ENCODE results near the gene MARK3. TPM values are rescaled to one million over a fixed set of nuclear protein-coding genes. Genes with fewer than 3 reads are reported as not detected.

The MARK3 gene
- total and polyA plus RNA-seq, 2 donors from 2014 or later: 39.8 to 83.1 TPM

DNA sequence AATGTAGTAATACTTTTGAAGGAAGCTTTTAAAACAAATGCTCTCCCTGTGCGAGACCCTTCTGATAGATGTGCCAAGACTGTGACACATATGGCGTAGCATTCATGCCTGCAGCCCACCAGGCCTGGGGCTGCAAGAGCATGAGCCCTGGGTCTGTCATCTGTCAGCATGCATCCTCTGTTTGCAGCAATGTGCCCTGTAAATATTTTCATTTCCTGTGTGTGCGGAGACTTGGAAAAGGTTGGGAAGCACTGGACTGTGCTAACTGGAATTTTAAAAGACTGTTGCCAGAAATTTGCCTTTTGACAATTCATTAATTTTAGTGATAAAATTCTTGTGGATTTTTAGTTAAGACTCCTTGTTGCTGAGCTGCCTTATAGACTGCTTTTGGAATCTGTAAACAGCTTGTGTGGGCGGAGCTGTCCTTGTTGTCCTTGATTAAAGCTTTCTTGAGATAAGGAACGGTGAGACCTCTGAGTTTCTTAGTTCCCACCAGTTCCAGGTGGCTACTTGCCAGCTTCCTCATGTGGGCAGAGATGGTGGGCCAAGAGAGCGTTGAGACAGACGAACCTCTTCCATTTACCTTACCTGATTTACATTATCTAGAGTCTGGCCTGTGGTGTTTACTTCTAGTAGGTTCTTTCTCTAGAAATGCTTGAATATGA lies 23.4 kb downstream of the MARK3 start:
- no peak overlapping the region for H3K4me3 ChIP-seq (ENCODE audit: low read length in 3 of 3)
- DNase-seq (no peak), FAIRE-seq (no peak)
- H3K4me1 ChIP-seq (ENCODE audit: control insufficient read depth in 2 of 3, insufficient read depth in 2 of 3, low read depth in 1 of 3, low read length in 3 of 3): peaks cover 0 to 12% (median 10%) of the 10 kb centered on the region in 3 donors
- no peaks in the 10 kb centered on the region for H3K9me3 ChIP-seq (ENCODE audit: control insufficient read depth in 2 of 3, insufficient read depth in 1 of 3, low read length in 3 of 3)
- H3K27ac ChIP-seq (ENCODE audit: low read depth in 2 of 2, low read length in 2 of 2): peak overlapping the region; percentile 19 to 78
- intact Hi-C loops (cut with DNase I): no loop called here
- no peak overlapping the region for H3K9ac ChIP-seq (ENCODE audit: low read length in 3 of 3)
- TF ChIP-seq, protein P1, sequence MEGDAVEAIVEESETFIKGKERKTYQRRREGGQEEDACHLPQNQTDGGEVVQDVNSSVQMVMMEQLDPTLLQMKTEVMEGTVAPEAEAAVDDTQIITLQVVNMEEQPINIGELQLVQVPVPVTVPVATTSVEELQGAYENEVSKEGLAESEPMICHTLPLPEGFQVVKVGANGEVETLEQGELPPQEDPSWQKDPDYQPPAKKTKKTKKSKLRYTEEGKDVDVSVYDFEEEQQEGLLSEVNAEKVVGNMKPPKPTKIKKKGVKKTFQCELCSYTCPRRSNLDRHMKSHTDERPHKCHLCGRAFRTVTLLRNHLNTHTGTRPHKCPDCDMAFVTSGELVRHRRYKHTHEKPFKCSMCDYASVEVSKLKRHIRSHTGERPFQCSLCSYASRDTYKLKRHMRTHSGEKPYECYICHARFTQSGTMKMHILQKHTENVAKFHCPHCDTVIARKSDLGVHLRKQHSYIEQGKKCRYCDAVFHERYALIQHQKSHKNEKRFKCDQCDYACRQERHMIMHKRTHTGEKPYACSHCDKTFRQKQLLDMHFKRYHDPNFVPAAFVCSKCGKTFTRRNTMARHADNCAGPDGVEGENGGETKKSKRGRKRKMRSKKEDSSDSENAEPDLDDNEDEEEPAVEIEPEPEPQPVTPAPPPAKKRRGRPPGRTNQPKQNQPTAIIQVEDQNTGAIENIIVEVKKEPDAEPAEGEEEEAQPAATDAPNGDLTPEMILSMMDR (IDR thresholded peaks at IDR 0.05; ENCODE audit: borderline replicate concordance, extremely low read depth, insufficient read depth): no peak
- no peaks in the 10 kb centered on the region for H3K27me3 ChIP-seq (ENCODE audit: control insufficient read depth, insufficient read depth, low read length)
- peaks cover 0 to 3% (median 0%) of the 10 kb centered on the region in 3 donors for H3K36me3 ChIP-seq (ENCODE audit: control insufficient read depth in 2 of 3, insufficient read depth in 3 of 3, low read length in 3 of 3)

DNA sequence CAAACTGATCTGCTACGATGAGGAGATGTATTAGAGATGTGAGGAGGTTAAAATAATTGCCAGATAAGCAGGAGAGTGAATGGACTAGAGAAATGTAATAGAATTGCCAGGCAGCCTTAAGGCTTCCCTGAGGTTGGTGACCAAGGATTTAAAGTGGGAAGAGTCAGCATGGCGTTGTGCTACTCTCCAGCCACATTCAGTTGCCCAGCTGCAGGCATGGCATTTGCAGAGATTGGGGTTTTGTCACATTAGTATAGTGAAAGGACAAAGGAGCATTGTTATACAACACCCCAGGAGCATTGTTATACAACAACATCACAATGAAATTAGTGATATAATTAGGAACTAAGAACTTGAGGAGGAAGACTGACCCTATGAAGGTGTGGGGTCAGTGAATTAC lies 31.7 kb downstream of the MARK3 start:
- FAIRE-seq (no peak), DNase-seq (no peak)
- H3K36me3 ChIP-seq (ENCODE audit: control insufficient read depth in 2 of 3, insufficient read depth in 3 of 3, low read length in 3 of 3): peaks cover 0 to 5% (median 0%) of the 10 kb centered on the region in 3 donors
- H3K4me1 ChIP-seq (ENCODE audit: control insufficient read depth in 2 of 3, insufficient read depth in 2 of 3, low read depth in 1 of 3, low read length in 3 of 3): no peaks in the 10 kb centered on the region
- TF ChIP-seq, protein P1 (IDR thresholded peaks at IDR 0.05; ENCODE audit: borderline replicate concordance, extremely low read depth, insufficient read depth): no peak
- H3K27ac ChIP-seq (ENCODE audit: low read depth in 2 of 2, low read length in 2 of 2): no peak overlapping the region
- H3K9me3 ChIP-seq (ENCODE audit: control insufficient read depth in 2 of 3, insufficient read depth in 1 of 3, low read length in 3 of 3): no peaks in the 10 kb centered on the region
- no peak overlapping the region for H3K9ac ChIP-seq (ENCODE audit: low read length in 3 of 3)
- H3K4me3 ChIP-seq (ENCODE audit: low read length in 3 of 3): no peak overlapping the region
- intact Hi-C loops (cut with DNase I): no loop called here
- H3K27me3 ChIP-seq (ENCODE audit: control insufficient read depth, insufficient read depth, low read length): no peaks in the 10 kb centered on the region

DNA sequence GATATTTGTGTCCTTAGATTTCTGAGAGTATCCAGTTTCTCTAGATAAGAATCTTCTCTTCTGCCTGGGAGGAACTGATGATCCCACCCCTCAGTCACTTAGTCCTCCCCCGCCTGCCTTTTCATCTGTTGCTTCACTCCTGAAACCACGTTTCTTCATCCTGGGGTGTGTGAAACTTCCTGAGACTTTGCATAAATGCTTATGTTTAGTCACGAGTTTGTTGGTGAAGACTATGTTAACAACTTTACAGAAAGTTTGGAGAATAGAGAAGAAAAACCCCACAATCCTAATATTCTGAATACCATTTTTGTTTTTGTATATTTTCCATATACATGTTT lies 33.2 kb downstream of the MARK3 start:
- no peaks in the 10 kb centered on the region for H3K9me3 ChIP-seq (ENCODE audit: control insufficient read depth in 2 of 3, insufficient read depth in 1 of 3, low read length in 3 of 3)
- peaks cover 0 to 2% (median 0%) of the 10 kb centered on the region in 3 donors for H3K36me3 ChIP-seq (ENCODE audit: control insufficient read depth in 2 of 3, insufficient read depth in 3 of 3, low read length in 3 of 3)
- no peaks in the 10 kb centered on the region for H3K4me1 ChIP-seq (ENCODE audit: control insufficient read depth in 2 of 3, insufficient read depth in 2 of 3, low read depth in 1 of 3, low read length in 3 of 3)
- no peaks in the 10 kb centered on the region for H3K27me3 ChIP-seq (ENCODE audit: control insufficient read depth, insufficient read depth, low read length)
- no peak overlapping the region for H3K27ac ChIP-seq (ENCODE audit: low read depth in 2 of 2, low read length in 2 of 2)
- H3K4me3 ChIP-seq (ENCODE audit: low read length in 3 of 3): no peak overlapping the region
- DNase-seq (peak in 2 of 5 donors; percentile 21 to 32), FAIRE-seq (no peak)
- intact Hi-C loops (cut with DNase I): no loop called here
- TF ChIP-seq, protein P1 (IDR thresholded peaks at IDR 0.05; ENCODE audit: borderline replicate concordance, extremely low read depth, insufficient read depth): no peak
- no peak overlapping the region for H3K9ac ChIP-seq (ENCODE audit: low read length in 3 of 3)

DNA sequence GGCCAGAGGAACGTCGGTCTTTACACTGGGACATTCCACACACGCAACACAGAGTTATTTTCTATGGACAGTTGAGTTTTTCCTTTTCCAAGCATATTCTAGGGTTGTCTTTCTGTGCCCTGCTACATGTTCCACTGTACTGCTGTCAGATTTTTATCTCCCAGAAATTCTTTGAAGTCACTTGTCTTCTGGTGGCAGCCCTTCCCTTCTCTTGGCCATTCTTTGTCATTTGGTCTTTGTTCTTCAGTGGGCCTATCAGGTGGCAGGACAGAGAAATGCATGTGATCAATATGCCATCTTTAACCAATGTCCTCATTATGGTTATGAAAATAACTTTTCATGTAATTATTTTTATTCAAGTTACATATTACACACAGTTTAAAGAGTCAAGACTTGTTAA lies 36.3 kb downstream of the MARK3 start:
- DNase-seq: no peak
- intact Hi-C loops (cut with DNase I): no loop called here
- Histone ChIP-seq H3K36me3 (ENCODE audit: control insufficient read depth in 2 of 3, insufficient read depth in 3 of 3, low read length in 3 of 3) (no peaks in the 10 kb centered on the region), H3K4me3 (ENCODE audit: low read length in 3 of 3) (no peak overlapping the region), H3K9ac (ENCODE audit: low read length in 3 of 3) (no peak overlapping the region), H3K4me1 (ENCODE audit: control insufficient read depth in 2 of 3, insufficient read depth in 2 of 3, low read depth in 1 of 3, low read length in 3 of 3) (peaks cover 0 to 2% (median 0%) of the 10 kb centered on the region in 3 donors), H3K27me3 (ENCODE audit: control insufficient read depth, insufficient read depth, low read length) (no peaks in the 10 kb centered on the region), H3K9me3 (ENCODE audit: control insufficient read depth in 2 of 3, insufficient read depth in 1 of 3, low read length in 3 of 3) (no peaks in the 10 kb centered on the region), H3K27ac (ENCODE audit: low read depth in 2 of 2, low read length in 2 of 2) (no peak overlapping the region)
- FAIRE-seq: no peak
- TF ChIP-seq, protein P1 (IDR thresholded peaks at IDR 0.05; ENCODE audit: borderline replicate concordance, extremely low read depth, insufficient read depth): no peak
